ENCODE results near the gene TTC39A.
A peak's percentile ranks its signal among the peaks of the same experiment; 100 is the strongest.

TTC39A gene

GRCh38 chr1:51313961-51314777 lies 16.2 kb downstream of the TTC39A start:
- peak; percentile 76 for DNase-seq

GRCh38 chr1:51313268-51313852 lies 17.0 kb downstream of the TTC39A start:
- peak; percentile 23 for DNase-seq

GRCh38 chr1:51312718-51313117 lies 17.6 kb downstream of the TTC39A start:
- DNase-seq, result no peak

DNA sequence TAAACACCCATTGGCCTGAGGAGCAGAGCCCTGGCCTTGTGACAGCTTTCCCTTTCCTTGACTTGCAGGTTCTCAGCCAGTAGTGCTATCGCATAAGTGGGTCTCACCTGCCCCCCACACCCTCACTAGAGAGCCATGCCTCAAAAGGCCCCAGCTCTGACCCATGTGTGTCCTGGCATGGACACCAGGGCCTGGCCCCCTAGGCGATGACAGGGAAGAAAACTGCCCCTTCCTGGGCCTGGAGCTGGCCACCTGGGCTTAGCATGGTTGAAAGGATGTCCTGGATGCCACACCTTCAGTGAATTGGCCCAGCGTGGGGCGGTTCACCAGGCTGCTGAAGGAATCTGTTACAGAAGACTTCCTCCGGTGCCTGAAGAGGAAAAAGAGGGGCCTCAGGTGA lies 18.5 kb downstream of the TTC39A start:
- no peak for DNase-seq

DNA sequence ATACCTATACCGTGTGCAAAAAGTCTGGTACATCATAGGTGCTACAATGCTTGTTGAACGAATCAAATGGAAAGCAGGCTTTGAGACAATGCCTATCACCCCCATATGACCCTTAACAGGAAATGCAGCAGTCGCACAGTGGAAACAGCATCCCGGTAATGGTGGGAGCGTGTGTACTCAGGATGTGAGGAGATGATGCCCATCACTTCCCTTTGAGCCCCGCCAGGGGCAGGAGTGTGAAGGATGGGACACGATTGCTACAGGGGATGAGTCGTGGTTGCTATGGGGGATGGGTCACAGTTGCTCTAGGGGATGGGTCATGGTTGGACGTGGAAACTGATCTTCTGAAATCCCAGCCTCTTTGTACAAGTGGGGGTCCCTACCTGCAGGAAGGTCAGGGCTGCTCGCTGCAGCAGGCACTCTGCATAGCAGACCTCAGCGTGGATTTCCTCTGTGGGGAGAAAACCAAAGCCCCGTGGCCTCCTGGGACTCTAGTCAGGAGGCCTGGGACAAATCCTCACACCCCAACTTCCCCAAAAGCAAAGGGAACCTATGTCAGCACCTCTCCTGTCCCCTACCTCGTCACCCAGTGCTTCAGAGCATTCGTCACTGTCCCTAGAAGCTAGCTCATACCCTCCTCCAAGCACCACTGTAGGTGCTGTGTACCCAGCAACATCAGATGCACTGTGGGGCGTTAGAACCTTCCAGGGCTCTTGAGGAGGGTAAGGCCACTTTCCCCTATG lies 19.3 kb downstream of the TTC39A start:
- DNase-seq, result peak; percentile 20

GRCh38 chr1:51309291-51309690 lies 21.1 kb downstream of the TTC39A start:
- DNase-seq, result no peak

DNA sequence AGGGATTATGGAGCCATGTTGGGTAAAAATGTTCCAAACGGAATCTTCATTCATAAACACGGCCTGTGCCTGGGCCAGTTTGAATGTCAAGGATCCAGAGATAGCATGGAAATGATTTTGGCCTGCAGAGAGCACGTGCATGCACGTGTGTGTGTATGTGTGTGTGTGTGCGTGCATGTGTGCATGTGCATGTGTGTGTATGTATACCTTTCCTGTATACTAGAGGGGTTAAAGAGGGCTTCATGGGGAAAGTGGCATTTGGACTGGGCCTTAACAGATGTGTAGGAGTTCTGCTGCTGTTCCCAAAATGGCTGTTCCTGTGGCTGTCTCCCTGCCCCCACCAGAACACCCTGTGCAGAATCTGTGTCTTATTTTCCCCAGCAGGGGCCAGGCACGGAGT lies 21.7 kb downstream of the TTC39A start:
- no peak for DNase-seq

GRCh38 chr1:51306950-51307349 lies 23.4 kb downstream of the TTC39A start:
- DNase-seq, result no peak

DNA sequence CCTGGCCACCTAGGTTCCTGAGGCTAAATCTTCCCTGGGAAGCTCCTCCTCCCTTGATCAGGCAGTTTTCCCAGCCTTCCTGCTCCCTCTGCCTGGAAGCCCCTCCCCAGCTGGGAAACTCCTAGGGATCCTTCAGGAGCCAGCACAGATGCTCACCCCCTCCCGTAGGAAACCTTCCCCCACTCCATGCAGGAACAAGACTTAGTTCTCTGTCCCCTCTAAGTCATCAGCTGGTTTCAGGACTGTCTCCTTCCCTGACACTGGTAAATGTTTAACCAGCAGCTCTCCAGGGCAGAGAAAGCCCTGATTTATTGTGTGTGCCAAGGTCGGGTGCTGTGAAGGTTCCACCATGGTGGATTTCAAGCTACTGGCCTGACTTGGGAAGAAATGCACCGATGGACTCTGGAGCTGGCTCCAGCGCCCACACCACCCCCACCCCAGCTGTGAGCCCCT lies 25.0 kb downstream of the TTC39A start:
- no peak for DNase-seq

GRCh38 chr1:51304360-51304759 lies 26.0 kb downstream of the TTC39A start:
- no peak for DNase-seq

- peak; percentile 14 for DNase-seq
These were observed 26.6 kb downstream of the TTC39A start for GRCh38 chr1:51303751-51304251.

GRCh38 chr1:51303315-51303714 lies 27.0 kb downstream of the TTC39A start:
- no peak for DNase-seq

GRCh38 chr1:51302746-51303145 lies 27.6 kb downstream of the TTC39A start:
- DNase-seq, result no peak

- no peak for DNase-seq
These were observed 28.1 kb downstream of the TTC39A start for GRCh38 chr1:51302270-51302669.

GRCh38 chr1:51301844-51302162 lies 28.6 kb downstream of the TTC39A start:
- DNase-seq, result no peak

GRCh38 chr1:51301152-51301843 lies 29.1 kb downstream of the TTC39A start:
- DNase-seq, result no peak

DNA sequence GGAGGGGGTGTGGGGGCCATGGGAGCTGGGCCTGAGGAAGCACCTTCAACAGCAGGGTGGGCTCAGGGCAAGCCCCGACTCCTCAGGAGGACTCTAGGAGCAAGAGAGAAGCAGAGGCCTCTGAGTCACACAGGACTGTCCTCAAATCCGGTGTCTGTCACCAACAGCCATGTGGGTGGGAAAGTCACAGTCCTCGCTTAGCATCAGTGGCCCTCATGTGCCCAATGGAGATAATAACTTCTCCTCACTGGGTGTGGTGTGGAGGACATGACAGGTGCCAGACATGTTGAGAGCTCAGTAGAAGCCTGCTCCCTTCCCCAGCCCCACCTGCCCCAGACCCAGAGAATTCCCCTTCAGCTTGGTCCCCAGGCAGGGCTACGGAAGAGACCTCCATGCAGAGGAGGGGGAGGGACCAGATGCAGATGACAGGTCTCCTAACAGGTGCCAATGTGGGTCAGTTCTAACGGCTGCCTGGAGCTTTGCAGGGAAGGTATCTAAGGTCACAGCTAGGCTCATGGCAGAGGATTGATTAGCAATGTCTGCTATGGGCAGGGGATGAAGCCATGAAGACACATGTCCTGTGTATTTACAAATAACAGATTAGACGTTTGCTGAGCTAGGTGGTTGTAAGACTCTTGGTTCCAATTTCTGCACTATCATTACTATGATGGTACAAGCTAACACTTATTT lies 30.2 kb downstream of the TTC39A start:
- no peak for DNase-seq

DNA sequence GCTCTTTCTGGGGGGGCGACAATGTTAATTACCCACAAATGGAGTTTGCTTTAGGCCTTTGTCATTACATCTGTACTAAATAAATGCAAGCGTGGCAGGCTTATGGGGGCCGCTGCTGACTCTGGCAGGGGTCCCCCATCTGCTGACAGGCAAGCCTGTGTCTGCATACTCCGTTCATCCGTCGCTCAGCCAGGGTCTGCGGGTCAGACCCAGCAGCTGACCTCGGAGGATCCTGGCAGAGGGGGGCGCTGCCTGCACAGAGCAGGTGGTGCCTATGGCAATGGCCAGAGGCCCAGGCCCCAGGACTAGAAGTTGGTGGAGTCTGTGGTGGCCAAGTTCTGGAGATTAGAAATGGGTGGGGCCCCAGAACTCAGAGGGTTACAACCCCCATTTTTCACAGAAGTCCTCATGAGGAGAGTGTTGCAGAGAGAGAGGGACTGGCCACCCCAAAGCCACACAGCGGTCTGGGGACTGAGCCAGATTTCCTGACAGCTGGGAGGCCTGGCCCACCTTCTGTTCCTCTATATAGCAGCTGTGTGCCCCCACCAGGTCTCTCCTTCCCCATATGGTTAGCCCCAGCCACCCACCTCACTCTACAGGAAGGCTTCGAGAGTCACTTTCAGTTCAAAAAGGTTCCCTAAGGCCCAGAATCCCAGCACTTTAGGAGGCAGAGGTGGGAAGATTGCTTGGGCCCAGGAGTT lies 31.0 kb downstream of the TTC39A start:
- no peak for DNase-seq

GRCh38 chr1:51298322-51298705 lies 32.0 kb downstream of the TTC39A start:
- no peak for DNase-seq

GRCh38 chr1:51297401-51298321 lies 32.7 kb downstream of the TTC39A start:
- no peak for DNase-seq

All from EL (cell line).